ENCODE data around the gene GRK7. TPM values are rescaled to one million over a fixed set of nuclear protein-coding genes. Genes with fewer than 3 reads are reported as not detected.

GRK7 gene
- total RNA-seq, 1 donor, result not detected

DNA sequence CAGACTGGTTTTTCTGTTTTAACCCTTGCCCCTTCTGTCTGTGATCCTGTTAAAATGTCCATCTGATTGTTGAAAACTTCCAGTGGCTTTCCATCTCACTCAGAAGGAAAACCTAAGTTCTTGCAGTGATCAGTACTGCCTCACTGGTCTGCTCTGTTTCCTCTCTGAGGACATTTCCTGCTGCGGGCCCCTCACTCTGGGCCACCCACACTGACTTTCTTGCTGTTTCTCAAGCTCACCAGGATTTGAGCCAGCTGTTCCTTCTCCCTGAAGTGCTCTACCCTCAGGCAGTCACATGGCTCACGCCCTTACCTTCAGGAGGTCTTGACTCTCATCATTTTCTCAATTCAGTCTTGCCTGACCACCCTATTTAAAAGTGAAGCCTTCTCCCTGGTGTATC lies 1.8 kb downstream of the GRK7 start:
- no peak for DNase-seq (ENCODE audit: insufficient read length, low spot score, missing footprints)
- Histone ChIP-seq H4K20me1 (ENCODE audit: insufficient read depth, low read length) (no peaks in the 10 kb centered on the region), H3K27me3 (ENCODE audit: insufficient read depth, low read length) (no peaks in the 10 kb centered on the region), H3K9me3 (ENCODE audit: low read depth, low read length) (no peaks in the 10 kb centered on the region), H2AFZ (ENCODE audit: low read length) (no peak overlapping the region), H3K4me1 (ENCODE audit: insufficient read depth, low read length) (no peaks in the 10 kb centered on the region), H3K4me3 (ENCODE audit: insufficient read depth, low read length) (no peak overlapping the region), H3K36me3 (ENCODE audit: insufficient read depth, low read length) (no peaks in the 10 kb centered on the region), H3K79me2 (ENCODE audit: insufficient read depth, low read length) (no peaks in the 10 kb centered on the region), H3K4me2 (ENCODE audit: insufficient read depth, low read length) (no peak overlapping the region), H3K27ac (ENCODE audit: low read depth, low read length) (no peak overlapping the region)
- TF ChIP-seq, protein P1, sequence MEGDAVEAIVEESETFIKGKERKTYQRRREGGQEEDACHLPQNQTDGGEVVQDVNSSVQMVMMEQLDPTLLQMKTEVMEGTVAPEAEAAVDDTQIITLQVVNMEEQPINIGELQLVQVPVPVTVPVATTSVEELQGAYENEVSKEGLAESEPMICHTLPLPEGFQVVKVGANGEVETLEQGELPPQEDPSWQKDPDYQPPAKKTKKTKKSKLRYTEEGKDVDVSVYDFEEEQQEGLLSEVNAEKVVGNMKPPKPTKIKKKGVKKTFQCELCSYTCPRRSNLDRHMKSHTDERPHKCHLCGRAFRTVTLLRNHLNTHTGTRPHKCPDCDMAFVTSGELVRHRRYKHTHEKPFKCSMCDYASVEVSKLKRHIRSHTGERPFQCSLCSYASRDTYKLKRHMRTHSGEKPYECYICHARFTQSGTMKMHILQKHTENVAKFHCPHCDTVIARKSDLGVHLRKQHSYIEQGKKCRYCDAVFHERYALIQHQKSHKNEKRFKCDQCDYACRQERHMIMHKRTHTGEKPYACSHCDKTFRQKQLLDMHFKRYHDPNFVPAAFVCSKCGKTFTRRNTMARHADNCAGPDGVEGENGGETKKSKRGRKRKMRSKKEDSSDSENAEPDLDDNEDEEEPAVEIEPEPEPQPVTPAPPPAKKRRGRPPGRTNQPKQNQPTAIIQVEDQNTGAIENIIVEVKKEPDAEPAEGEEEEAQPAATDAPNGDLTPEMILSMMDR (IDR thresholded peaks at IDR 0.05; ENCODE audit: extremely low read depth, low read depth, low read length), result no peak

GRCh38 chr3:141767066-141767465 lies 3.9 kb downstream of the GRK7 start:
- Histone ChIP-seq H3K4me3 (ENCODE audit: insufficient read depth, low read length) (no peak overlapping the region), H4K20me1 (ENCODE audit: insufficient read depth, low read length) (no peaks in the 10 kb centered on the region), H3K27ac (ENCODE audit: low read depth, low read length) (no peak overlapping the region), H3K4me1 (ENCODE audit: insufficient read depth, low read length) (no peaks in the 10 kb centered on the region), H2AFZ (ENCODE audit: low read length) (no peak overlapping the region), H3K36me3 (ENCODE audit: insufficient read depth, low read length) (no peaks in the 10 kb centered on the region), H3K79me2 (ENCODE audit: insufficient read depth, low read length) (no peaks in the 10 kb centered on the region), H3K9me3 (ENCODE audit: low read depth, low read length) (no peaks in the 10 kb centered on the region), H3K4me2 (ENCODE audit: insufficient read depth, low read length) (no peak overlapping the region), H3K27me3 (ENCODE audit: insufficient read depth, low read length) (no peaks in the 10 kb centered on the region)
- TF ChIP-seq, protein P1 (IDR thresholded peaks at IDR 0.05; ENCODE audit: extremely low read depth, low read depth, low read length), result no peak
- no peak for DNase-seq (ENCODE audit: insufficient read length, low spot score, missing footprints)

DNA sequence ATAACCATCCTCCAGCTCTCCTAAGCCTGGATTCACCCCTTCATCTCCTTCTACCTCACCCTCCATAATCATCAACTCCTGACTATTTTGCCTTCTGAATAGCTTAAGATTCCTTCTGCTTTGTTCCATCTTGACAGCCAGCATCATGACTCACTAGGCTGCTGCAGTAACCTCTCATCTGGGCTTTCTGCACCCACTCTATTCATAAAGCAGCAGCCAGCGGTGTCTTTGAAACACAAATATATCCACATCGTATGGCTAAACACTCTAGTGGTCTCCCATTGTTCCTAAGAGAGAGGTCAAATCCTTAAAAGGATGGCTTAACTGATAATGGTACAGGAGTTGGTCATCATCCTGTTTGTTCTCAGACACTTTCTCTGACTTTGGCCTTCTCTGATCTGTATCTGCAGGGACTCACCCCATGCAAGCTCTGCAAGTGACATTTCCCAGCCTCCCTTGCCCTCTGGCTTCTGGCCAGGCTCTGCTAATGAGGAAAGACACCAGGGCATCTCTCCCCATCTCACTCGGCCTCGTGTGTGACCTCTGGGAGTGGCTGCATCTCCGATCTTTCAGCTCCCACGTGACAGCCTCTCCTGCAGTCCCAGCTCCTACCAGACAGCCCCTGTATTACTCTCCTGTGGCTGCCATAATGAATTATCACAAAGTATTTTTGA lies 6.2 kb downstream of the GRK7 start:
- no peaks in the 10 kb centered on the region for H3K27me3 ChIP-seq (ENCODE audit: insufficient read depth, low read length)
- no peaks in the 10 kb centered on the region for H3K4me1 ChIP-seq (ENCODE audit: insufficient read depth, low read length)
- no peak overlapping the region for H2AFZ ChIP-seq (ENCODE audit: low read length)
- DNase-seq (ENCODE audit: insufficient read length, low spot score, missing footprints), result no peak
- no peaks in the 10 kb centered on the region for H3K36me3 ChIP-seq (ENCODE audit: insufficient read depth, low read length)
- no peak overlapping the region for H3K4me2 ChIP-seq (ENCODE audit: insufficient read depth, low read length)
- TF ChIP-seq, protein P1 (IDR thresholded peaks at IDR 0.05; ENCODE audit: extremely low read depth, low read depth, low read length), result no peak
- H3K27ac ChIP-seq (ENCODE audit: low read depth, low read length), result no peak overlapping the region
- no peaks in the 10 kb centered on the region for H3K79me2 ChIP-seq (ENCODE audit: insufficient read depth, low read length)
- no peaks in the 10 kb centered on the region for H3K9me3 ChIP-seq (ENCODE audit: low read depth, low read length)
- no peaks in the 10 kb centered on the region for H4K20me1 ChIP-seq (ENCODE audit: insufficient read depth, low read length)
- H3K4me3 ChIP-seq (ENCODE audit: insufficient read depth, low read length), result no peak overlapping the region

DNA sequence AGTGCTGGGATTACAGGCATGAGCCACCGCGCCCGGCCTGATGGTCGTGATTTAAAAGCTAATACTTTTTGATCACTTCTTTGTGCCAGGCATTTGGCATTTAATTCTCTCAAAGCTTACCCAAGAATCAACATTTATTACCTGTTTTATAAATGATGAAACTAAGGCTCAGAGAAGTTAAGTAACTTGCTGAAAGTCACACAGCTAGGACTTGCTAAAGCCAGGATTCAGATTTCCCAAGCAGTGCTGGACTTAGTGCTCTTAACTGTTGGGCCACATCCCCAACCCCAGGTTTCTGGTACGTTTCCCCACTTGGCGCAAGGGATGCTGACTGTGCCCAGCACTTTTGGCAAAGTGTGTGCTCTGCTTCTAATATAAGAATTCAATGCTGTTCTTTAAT lies 10.5 kb downstream of the GRK7 start:
- H3K4me1 ChIP-seq (ENCODE audit: insufficient read depth, low read length), result no peaks in the 10 kb centered on the region
- H3K9me3 ChIP-seq (ENCODE audit: low read depth, low read length), result no peaks in the 10 kb centered on the region
- H3K27ac ChIP-seq (ENCODE audit: low read depth, low read length), result no peak overlapping the region
- no peaks in the 10 kb centered on the region for H4K20me1 ChIP-seq (ENCODE audit: insufficient read depth, low read length)
- no peak overlapping the region for H2AFZ ChIP-seq (ENCODE audit: low read length)
- no peak for DNase-seq (ENCODE audit: insufficient read length, low spot score, missing footprints)
- no peak overlapping the region for H3K4me2 ChIP-seq (ENCODE audit: insufficient read depth, low read length)
- H3K36me3 ChIP-seq (ENCODE audit: insufficient read depth, low read length), result no peaks in the 10 kb centered on the region
- no peaks in the 10 kb centered on the region for H3K79me2 ChIP-seq (ENCODE audit: insufficient read depth, low read length)
- no peaks in the 10 kb centered on the region for H3K27me3 ChIP-seq (ENCODE audit: insufficient read depth, low read length)
- H3K4me3 ChIP-seq (ENCODE audit: insufficient read depth, low read length), result no peak overlapping the region
- TF ChIP-seq, protein P1 (IDR thresholded peaks at IDR 0.05; ENCODE audit: extremely low read depth, low read depth, low read length), result no peak
